Peyer's patch (tissue), 4 donors: Measurements from ENCODE around the gene TRIP11.

ENCODE experiments used
- CTCF ChIP-seq, 6 experiments: fragments of 450-650 bp in 4 of 6; fragments of 200-600 bp in 2 of 6; sonication (generic) in 1 of 6; IDR thresholded peaks; one replicate each; pipeline ENCODE4 v1.5.1; 2017 to 2019; ENCODE audit warnings: antibody characterized with exemption in 6 of 6, mild to moderate bottlenecking in 3 of 6, moderate library complexity in 1 of 6
- POLR2A ChIP-seq, 2 donors: fragments of 450-650 bp; IDR thresholded peaks; one replicate each; pipeline ENCODE4 v1.5.1; 2017; ENCODE audit warnings: antibody characterized with exemption in 2 of 2, mild to moderate bottlenecking in 2 of 2, moderate library complexity in 2 of 2

- TF ChIP-seq POLR2A (IDR thresholded peaks at IDR 0.05) (no peak), CTCF (IDR thresholded peaks at IDR 0.05) (no peak)
Observed at GRCh38 chr14:91942128-91942527, 97.7 kb downstream of the TRIP11 start.
